GM19193 (cell line): ENCODE data around the gene SDSL.

Source experiments
- POLR2A ChIP-seq: IDR thresholded peaks from 4 replicates; pipeline ENCODE4 v1.6.1; 2011; ENCODE audit not compliant: insufficient read depth, insufficient read length; ENCODE audit errors: extremely low read depth

The SDSL gene

DNA sequence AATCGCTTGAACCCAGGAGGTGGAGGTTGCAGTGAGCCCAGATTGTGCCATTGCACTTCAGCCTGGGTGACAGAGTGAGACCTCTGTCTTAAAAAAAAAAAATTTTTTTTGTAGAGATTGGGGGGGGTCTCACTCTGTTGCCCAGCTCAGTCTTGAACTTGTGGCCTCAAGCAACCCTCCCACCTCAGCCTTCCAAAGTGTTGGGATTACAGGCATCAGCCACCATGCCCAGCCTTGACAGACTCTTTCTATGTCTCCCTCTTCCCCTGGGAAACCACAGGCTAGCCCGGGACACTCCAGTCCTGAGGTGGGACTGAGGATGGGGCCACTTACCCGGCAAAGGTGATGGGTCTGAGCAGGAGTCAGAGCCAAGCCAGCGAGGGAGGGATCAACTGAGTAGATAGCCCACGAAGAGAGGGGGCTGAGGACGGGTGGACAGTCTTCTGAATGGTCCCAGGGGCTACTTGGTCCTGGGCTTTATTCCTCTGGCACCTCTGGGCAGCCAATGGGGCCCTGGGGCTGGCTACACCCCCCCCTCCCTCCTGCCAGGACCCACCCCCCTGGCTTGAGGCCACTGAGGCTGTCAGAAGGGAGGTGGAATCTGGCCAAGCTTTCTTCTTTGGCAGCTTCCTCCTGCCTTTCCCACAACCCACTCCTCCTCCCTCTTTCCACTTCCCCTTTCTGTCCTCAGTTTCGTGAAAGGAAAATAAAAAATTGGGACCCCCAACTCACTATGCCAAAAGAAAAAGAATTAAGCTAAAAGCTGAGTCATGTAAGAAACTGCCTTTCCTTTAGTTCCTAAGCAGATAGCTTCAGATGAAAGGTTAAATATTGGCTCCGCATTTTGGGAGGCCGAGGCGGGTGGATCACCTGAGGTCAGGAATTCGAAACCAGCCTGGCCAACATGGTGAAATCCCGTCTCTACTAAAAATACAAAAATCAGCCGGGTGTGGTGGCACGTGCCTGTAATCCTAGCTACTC is 18.5 kb upstream of the SDSL start, which contains the start of gene SDS:
TSS of gene SDS (minus strand) at position 453 of the 981 bp plus-strand sequence. CDS start 4,179 bp downstream, outside the sequence.
- TF ChIP-seq POLR2A, result no peak

GRCh38 chr12:113405694-113406093 is 16.5 kb upstream of the SDSL start:
- TF ChIP-seq POLR2A, result no peak

DNA sequence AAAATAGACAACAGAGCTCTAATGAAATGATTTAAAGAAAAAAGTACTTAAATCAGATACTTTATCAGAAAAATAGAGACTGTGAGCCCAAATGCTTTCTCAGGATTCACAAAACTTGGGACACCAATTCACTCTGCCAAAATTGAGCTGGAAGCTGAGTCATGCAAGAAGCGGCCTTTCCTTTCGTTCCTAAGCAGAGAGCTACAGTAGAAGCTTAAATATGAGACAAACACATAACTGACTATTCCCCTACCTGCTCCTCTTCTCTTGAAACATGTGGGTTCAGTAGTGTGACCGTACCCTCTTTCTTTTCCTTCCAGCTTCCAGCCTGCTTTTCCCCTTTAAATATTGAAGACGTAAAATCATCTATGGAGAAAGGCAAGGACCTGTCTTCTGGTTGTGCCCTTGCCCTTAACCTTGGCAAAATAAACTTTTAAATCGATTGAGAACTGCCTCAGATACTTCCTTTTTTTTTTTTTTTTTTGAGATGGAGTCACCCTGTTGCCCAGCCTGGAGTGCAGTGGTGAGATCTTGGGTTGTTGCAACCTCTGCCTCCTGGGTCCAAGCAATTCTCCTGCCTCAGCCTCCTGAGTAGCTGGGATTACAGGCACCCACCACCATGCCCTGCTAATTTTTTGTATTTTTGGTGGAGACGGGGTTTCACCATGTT is 14.1 kb upstream of the SDSL start:
- TF ChIP-seq POLR2A, result no peak

DNA sequence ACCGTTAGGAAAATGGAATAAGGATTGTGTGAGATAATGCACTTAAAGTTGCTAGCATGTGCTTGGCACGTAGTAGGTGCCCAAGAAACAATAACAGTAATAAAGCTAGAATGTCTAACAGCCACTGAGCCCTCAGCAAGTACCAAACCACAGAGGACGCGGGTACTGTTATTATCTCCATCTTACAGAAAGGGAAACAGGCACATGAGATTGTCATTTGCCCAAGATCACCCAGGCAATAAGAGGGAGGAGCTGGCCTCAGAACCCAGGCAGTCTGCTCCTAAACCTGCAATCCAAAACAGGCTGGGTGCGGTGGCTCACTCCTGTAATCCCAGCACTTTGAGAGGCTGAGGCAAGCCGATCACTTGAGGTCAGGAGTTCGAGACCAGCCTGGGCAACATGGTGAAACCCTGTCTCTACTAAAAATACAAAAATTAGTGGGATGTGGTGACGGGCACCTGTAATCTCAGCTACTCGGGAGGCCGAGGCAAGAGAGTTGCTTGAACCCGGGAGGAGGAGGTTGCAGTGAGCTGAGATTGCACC is 13.4 kb upstream of the SDSL start:
- TF ChIP-seq POLR2A, result no peak

DNA sequence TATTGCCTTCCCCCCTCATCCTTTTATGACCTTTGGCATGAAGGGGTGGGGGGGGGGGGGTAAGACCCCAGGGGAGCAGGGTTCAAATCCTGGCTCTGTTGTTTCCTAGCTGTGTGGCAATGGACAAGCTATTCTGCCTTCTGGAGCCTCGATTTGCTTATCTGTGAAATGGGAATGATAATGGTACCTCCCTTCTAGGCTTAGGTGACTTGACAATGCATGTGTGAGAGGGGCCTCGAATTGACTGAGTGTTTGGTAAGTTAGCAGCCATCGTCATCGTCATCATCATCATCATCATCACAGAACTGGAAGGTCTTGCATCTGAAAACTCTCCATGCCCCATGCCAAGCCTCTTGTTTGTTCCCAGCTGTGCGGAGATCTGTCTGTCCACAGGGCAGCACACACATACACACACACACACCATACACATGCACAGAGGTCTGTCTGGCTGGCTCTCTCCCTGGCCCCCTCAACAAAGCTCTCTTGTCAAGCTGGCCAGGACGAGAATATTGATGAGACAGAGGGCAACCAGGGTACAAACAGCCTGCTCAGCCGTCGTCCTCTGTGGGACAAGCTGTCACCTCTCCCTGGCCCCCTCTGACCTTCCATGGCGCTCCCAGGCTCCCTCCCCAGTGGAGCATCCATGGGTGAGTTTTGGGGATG is 12.6 kb upstream of the SDSL start:
- TF ChIP-seq POLR2A, result no peak

- TF ChIP-seq POLR2A, result no peak
Measured at GRCh38 chr12:113413488-113413939, 8.7 kb upstream of the SDSL start.

- no peak for TF ChIP-seq POLR2A
Measured at GRCh38 chr12:113414519-113415038, 7.6 kb upstream of the SDSL start.

- TF ChIP-seq POLR2A, result no peak
Measured at GRCh38 chr12:113416091-113416754, 6.0 kb upstream of the SDSL start.

DNA sequence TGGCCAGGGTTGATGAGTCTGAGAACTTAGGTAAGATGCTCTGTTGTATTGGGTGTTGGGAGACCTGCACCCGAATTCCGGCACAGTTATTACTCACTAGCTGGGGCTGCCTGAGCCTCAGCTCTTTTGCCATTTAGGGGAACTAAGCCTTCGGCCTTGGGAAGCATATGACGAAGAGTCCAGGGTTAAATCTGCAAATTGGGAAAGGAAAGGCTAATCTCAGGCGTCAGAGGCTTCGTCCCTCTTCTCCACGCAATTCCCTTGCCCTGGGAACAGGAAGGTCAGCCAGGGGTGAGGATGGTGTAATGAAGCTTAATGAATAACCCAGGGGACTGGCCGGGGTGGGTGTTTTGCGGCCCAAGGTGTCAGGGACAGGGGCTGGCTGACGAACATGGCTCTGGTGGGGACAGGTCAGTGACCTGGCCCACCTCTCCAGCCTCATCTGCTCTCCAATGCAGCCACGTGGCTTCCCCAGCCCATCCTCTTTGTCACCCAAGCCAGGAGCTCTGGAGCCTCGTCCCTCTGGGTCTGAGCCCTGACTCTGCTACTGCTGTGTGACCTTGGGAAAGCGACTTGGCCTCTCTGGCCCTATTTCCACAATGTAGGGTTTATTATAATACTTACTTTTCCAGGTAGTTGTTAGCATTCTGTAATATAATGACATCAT is 3.8 kb upstream of the SDSL start:
- no peak for TF ChIP-seq POLR2A

- TF ChIP-seq POLR2A, result no peak
Measured at GRCh38 chr12:113420996-113421595, 1.1 kb upstream of the SDSL start.

- TF ChIP-seq POLR2A, result no peak
Measured at GRCh38 chr12:113422886-113423669, 898 bp downstream of the SDSL start.

GRCh38 chr12:113424456-113424855 is 2.3 kb downstream of the SDSL start:
- no peak for TF ChIP-seq POLR2A

DNA sequence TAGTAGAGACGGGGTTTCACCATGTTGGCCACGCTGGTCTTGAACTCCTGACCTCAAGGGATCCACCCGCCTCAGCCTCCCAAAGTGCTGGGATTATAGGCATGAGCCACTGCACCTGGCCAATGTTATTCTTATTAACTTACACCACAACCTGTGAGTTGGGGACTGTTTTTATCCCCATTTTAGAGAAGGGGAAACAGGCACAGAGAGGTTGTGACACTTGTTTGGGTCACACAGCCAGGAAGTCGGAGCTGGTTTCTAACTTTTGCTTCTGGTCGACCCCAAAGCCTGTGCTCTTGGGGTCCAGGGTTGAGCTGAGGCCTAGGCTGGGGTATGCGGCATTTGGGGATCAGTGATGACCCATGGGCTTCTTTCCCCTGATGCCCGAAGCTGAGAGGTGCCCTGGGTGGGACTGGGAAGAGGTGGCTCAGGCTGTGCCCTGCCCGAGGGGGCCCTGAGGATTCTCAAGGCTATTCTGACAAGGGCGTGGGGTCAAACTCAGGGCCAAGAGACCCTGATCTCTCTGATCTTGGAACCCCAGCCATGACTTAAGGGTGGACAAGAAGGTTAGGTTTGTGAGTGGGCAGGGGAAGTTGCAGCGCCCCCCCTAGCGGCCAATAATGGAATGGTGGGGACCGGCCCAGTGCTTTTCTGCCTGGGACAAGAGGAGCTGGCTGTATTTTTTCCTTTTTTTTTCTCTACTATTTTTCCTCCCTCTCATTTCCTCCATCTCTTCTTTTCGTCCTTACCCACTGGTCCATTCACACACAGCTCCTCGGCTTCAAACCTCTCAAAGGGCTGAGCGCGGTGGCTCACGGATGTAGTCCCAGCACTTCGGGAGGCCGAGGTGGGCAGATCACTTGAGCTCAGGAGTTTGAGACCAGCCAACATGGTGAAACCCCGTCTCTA is 3.0 kb downstream of the SDSL start:
- no peak for TF ChIP-seq POLR2A
